ENCODE measurements around the gene SERPINE3.

SERPINE3 gene

DNA sequence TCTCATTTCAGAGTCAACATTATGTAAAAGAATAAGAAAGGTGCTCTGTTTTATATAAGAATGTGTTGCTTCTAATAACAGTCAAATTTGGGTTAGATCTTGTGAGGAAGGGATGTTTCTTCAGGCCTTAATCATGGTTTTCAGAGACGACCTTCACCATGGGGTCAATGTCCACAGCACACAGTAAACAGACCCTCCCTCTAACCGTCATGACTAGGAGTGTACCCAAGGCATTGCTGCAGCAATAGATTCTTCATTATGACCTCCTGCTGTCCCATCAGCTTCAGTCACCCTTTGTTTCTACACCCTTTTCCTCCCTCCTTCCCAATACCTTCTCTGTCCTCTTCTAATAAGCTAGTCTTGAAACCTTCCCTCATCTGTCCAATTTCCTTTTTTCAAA is 15.7 kb downstream of the SERPINE3 start:
- ATAC-seq, result no peak

GRCh38 chr13:51357928-51358595 is 18.6 kb downstream of the SERPINE3 start:
- ATAC-seq, result no peak
- no peak for TF ChIP-seq ZNF8 (CRISPR knock-in tag; IDR thresholded peaks at IDR 0.05)
- TF ChIP-seq ZFP3 (CRISPR knock-in tag; IDR thresholded peaks at IDR 0.05), result no peak
- TF ChIP-seq, protein P1, sequence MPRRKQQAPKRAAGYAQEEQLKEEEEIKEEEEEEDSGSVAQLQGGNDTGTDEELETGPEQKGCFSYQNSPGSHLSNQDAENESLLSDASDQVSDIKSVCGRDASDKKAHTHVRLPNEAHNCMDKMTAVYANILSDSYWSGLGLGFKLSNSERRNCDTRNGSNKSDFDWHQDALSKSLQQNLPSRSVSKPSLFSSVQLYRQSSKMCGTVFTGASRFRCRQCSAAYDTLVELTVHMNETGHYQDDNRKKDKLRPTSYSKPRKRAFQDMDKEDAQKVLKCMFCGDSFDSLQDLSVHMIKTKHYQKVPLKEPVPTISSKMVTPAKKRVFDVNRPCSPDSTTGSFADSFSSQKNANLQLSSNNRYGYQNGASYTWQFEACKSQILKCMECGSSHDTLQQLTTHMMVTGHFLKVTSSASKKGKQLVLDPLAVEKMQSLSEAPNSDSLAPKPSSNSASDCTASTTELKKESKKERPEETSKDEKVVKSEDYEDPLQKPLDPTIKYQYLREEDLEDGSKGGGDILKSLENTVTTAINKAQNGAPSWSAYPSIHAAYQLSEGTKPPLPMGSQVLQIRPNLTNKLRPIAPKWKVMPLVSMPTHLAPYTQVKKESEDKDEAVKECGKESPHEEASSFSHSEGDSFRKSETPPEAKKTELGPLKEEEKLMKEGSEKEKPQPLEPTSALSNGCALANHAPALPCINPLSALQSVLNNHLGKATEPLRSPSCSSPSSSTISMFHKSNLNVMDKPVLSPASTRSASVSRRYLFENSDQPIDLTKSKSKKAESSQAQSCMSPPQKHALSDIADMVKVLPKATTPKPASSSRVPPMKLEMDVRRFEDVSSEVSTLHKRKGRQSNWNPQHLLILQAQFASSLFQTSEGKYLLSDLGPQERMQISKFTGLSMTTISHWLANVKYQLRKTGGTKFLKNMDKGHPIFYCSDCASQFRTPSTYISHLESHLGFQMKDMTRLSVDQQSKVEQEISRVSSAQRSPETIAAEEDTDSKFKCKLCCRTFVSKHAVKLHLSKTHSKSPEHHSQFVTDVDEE (CRISPR knock-in tag; IDR thresholded peaks at IDR 0.05), result no peak
- TF ChIP-seq GLIS3 (CRISPR knock-in tag; IDR thresholded peaks at IDR 0.05), result no peak
- no peak for TF ChIP-seq BACH2 (CRISPR knock-in tag; IDR thresholded peaks at IDR 0.05; ENCODE audit: borderline replicate concordance)
- TF ChIP-seq CSRNP3 (CRISPR knock-in tag; IDR thresholded peaks at IDR 0.05), result no peak
- no peak for TF ChIP-seq TOX (CRISPR knock-in tag; IDR thresholded peaks at IDR 0.05; ENCODE audit: borderline replicate concordance)
- no peak for TF ChIP-seq ZNF70 (CRISPR knock-in tag; IDR thresholded peaks at IDR 0.05)
- TF ChIP-seq ESRRG (CRISPR knock-in tag; IDR thresholded peaks at IDR 0.05), result no peak
- no peak for TF ChIP-seq CSDC2 (CRISPR knock-in tag; IDR thresholded peaks at IDR 0.05)
- TF ChIP-seq RARB (CRISPR knock-in tag; IDR thresholded peaks at IDR 0.05), result no peak
- TF ChIP-seq, protein P2, sequence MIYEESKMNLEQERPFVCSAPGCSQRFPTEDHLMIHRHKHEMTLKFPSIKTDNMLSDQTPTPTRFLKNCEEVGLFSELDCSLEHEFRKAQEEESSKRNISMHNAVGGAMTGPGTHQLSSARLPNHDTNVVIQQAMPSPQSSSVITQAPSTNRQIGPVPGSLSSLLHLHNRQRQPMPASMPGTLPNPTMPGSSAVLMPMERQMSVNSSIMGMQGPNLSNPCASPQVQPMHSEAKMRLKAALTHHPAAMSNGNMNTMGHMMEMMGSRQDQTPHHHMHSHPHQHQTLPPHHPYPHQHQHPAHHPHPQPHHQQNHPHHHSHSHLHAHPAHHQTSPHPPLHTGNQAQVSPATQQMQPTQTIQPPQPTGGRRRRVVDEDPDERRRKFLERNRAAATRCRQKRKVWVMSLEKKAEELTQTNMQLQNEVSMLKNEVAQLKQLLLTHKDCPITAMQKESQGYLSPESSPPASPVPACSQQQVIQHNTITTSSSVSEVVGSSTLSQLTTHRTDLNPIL (CRISPR knock-in tag; IDR thresholded peaks at IDR 0.05; ENCODE audit: low read depth), result no peak

More for the DNA sequence above, 15.7 kb downstream of the SERPINE3 start:
- TF ChIP-seq ZNF70 (CRISPR knock-in tag; IDR thresholded peaks at IDR 0.05), result no peak
- TF ChIP-seq ISL1 (CRISPR knock-in tag; IDR thresholded peaks at IDR 0.05), result no peak
- TF ChIP-seq RARB (CRISPR knock-in tag; IDR thresholded peaks at IDR 0.05), result no peak
- TF ChIP-seq ZC3H10 (CRISPR knock-in tag; IDR thresholded peaks at IDR 0.05), result no peak
- no peak for TF ChIP-seq CSDC2 (CRISPR knock-in tag; IDR thresholded peaks at IDR 0.05)
- TF ChIP-seq SNAI2 (CRISPR knock-in tag; IDR thresholded peaks at IDR 0.05), result no peak
- TF ChIP-seq ZNF8 (CRISPR knock-in tag; IDR thresholded peaks at IDR 0.05), result no peak
- TF ChIP-seq CSRNP3 (CRISPR knock-in tag; IDR thresholded peaks at IDR 0.05), result no peak
- no peak for TF ChIP-seq OSR1 (CRISPR knock-in tag; IDR thresholded peaks at IDR 0.05)
- no peak for TF ChIP-seq PATZ1 (CRISPR knock-in tag; IDR thresholded peaks at IDR 0.05; ENCODE audit: borderline replicate concordance)
- no peak for TF ChIP-seq ESRRG (CRISPR knock-in tag; IDR thresholded peaks at IDR 0.05)
- TF ChIP-seq ZFP30 (CRISPR knock-in tag; IDR thresholded peaks at IDR 0.05), result no peak
- TF ChIP-seq ARNTL (CRISPR knock-in tag; IDR thresholded peaks at IDR 0.05; ENCODE audit: borderline replicate concordance, low read depth), result no peak
- TF ChIP-seq TOX (CRISPR knock-in tag; IDR thresholded peaks at IDR 0.05; ENCODE audit: borderline replicate concordance), result no peak
- TF ChIP-seq, protein P1 (CRISPR knock-in tag; IDR thresholded peaks at IDR 0.05), result no peak
- no peak for TF ChIP-seq ZFP3 (CRISPR knock-in tag; IDR thresholded peaks at IDR 0.05)
- TF ChIP-seq GLIS3 (CRISPR knock-in tag; IDR thresholded peaks at IDR 0.05), result no peak
- TF ChIP-seq, protein P3, sequence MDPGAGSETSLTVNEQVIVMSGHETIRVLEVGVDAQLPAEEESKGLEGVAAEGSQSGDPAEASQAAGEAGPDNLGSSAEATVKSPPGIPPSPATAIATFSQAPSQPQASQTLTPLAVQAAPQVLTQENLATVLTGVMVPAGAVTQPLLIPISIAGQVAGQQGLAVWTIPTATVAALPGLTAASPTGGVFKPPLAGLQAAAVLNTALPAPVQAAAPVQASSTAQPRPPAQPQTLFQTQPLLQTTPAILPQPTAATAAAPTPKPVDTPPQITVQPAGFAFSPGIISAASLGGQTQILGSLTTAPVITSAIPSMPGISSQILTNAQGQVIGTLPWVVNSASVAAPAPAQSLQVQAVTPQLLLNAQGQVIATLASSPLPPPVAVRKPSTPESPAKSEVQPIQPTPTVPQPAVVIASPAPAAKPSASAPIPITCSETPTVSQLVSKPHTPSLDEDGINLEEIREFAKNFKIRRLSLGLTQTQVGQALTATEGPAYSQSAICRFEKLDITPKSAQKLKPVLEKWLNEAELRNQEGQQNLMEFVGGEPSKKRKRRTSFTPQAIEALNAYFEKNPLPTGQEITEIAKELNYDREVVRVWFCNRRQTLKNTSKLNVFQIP (CRISPR knock-in tag; IDR thresholded peaks at IDR 0.05; ENCODE audit: borderline replicate concordance, low read depth), result no peak
- TF ChIP-seq ZNF565 (CRISPR knock-in tag; conservative IDR thresholded peaks at IDR 0.05; ENCODE audit: low read depth), result no peak

Measured in SK-N-SH treated with all-trans-retinoic acid at 6 μM for 48 hours (cell line).